GM21390 (cell line): ENCODE results near the gene KCNE4.
A peak's percentile ranks its signal among the peaks of the same experiment; 100 is the strongest.

Experiments used
- ATAC-seq: cut with Tn5 transposase; IDR thresholded peaks from one replicate; pipeline ENCODE4 v1.9.1; 2021; ENCODE audit not compliant: unreplicated experiment

KCNE4 gene

DNA sequence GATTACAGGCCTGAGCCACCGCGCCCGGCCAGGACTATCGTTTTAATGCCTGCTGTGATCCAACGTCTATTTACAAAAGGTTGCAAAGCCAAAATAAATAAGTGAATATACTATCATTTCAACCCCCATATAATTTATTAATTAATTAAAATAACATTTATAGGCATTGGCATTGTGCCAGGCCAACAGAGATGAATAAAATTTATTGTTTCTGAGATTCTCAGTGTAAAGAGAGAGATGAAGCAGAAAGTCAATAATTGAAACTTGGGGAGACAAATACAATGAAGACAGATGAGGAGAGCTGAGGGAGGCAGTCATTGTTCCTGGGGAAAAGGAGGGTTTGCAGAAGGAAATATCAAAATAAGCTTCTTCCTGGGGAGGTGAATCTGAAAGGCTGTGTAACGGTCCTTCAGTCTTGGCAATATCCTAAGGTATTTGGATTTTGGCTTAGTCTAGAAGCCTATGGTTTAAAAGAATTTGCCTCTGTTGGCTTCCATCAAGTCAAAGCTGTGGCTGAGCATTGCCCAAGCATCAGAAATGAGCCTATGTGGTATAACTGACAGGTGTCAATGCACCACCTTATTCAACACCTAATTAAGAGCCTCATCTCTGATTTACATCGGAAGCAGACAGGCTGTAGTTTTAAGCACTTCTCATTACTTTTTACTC is 31.5 kb downstream of the KCNE4 start:
- no peak for ATAC-seq

DNA sequence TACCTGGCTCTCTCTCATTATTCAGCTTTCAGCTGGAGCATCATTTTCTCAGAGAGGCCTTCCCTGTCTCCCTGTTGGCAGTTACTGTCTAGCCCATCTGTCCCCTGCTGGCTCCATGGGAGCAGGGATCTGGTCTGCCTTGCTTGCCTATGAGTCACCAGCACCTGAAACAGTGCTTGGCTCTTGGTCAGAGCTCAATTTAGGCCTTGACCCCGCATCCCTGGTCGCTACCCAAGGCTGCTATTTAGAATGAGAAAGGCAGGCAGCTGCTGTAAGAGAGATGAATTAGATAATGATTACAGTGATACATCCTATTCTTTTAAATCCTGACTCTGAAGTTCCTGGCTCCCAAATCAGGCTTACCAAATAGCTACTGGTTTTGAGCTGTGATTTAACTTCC is 32.9 kb downstream of the KCNE4 start:
- ATAC-seq = no peak

GRCh38 chr2:223086370-223086981 is 34.5 kb downstream of the KCNE4 start:
- ATAC-seq = no peak

- ATAC-seq = no peak
These were observed 35.5 kb downstream of the KCNE4 start for GRCh38 chr2:223087466-223087865.

DNA sequence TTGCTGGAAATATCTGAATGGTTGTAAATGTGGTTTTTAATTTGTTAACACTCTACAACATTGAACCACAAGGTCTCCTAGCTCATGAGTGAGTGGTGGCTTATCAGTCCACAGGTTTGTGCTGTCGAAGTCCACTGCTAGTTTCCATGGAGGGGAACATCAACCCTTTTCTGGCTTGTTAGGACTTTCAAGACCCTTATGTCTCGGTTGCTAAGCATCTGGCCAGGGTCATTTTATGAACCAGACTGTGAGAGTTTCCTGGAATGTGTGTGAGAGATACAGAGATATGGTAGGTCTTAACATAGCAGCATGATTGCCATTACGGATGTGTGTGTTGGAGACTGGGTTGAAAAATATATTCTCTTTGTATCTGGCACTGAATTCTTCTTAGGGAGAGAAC is 36.9 kb downstream of the KCNE4 start:
- ATAC-seq = no peak

DNA sequence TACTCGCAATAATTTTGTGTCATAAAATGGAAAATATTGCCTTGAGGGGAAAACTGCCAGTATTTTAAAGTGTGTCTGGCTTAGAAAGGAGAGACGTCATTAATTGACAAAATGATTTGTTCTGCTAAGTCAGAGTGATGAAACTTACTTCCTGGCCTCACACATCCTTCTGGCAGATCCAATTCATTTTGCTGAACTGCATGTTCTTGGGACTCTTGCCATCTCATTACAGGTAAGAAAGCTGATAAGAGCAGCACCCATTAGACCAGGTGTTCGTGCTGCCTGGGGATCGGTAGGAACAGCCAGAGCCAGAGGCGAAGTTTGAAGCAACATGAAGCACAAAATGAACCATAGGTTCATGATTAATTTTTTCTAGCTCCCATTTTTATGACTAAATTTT is 38.0 kb downstream of the KCNE4 start:
- ATAC-seq = no peak

DNA sequence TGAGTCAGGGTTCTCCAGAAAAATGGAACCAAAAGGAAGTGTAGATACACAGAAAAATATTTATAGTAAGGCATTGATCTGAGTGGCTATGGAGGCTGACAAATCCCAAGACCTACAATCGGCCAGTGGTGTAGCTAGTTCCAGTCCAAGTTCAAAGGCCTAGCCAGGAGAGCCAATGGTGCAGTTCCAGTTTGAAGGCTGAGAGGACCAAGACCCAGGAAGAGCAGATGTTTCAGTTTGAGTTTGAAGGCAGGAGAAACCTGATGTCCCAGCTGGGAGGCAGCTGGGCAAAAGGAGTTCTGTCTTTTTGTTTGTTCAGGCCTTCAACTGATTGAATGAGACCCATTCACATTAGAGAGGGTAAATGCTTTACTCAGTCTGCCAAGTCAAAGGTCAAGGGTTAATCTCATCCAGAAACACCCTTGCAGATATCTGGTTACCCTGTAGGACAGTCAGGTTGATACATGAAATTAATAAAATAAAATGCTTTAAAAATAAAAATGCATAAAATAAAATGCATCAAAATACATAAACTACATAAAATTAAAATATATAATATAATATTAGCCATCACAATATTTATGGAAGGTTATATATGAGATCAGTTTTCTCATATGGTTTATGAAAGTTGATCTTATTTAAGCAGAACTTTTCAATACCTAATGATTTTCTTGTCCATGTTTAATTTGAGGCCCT is 38.7 kb downstream of the KCNE4 start:
- no peak for ATAC-seq

GRCh38 chr2:223092667-223093066 is 40.7 kb downstream of the KCNE4 start:
- ATAC-seq = no peak

DNA sequence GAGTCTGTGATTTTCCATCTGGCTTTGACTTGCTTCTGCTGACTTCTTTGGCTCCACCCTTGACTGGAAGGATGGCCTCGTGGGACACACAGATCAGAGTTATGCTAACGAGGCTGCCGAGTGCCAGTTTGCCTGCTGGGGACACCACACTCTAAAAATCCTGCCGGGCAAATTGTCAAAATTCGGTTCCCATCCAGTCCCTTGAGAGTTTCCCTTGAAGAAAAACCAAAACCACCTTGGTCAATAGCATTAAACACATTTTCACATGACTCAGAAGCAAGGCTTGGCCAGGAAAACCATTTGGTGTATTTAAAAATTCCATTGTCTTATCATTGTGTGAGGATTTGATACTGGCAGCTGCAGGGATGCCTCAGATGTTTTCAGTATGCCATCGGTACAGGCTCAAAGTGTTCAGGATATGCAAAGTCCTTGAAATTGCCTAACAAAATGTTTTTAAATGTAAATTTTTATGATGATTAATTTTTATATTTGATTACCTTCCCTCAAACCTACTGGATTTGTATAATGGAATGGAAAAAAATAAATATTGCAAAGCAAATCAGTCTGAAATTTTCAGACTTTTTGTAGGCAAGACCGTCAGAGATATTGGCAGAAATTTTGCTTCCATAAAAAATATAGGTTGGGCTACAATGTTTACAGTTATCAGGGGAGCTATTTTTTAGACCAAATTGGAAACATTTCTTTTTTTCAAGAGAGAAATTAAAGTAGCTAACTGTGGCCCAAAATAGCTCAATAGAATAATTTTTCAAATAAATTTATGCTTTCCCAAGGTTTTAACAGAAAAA is 41.6 kb downstream of the KCNE4 start:
- ATAC-seq = no peak

DNA sequence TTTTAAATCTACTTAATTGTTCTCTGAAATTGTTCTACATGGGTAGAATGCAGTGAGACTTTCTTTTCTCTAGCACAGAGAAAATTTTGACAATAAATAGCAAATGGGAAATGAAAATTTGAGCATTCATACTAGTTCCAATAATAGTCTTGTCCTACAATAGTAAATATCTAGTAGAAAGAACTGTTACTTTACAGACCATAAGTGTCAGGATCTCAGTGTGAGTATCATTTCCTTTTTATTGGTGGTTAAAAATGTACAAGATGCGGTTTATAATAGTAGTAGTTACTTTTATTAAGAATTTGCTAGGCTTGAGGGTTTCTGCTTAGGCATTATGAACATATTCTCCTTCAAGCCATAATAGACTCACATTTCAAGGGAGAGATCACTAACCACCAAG is 43.2 kb downstream of the KCNE4 start:
- ATAC-seq = peak; percentile 48

- ATAC-seq = no peak
These were observed 44.4 kb downstream of the KCNE4 start for GRCh38 chr2:223096235-223096970.

GRCh38 chr2:223097888-223098383 is 45.9 kb downstream of the KCNE4 start:
- no peak for ATAC-seq

DNA sequence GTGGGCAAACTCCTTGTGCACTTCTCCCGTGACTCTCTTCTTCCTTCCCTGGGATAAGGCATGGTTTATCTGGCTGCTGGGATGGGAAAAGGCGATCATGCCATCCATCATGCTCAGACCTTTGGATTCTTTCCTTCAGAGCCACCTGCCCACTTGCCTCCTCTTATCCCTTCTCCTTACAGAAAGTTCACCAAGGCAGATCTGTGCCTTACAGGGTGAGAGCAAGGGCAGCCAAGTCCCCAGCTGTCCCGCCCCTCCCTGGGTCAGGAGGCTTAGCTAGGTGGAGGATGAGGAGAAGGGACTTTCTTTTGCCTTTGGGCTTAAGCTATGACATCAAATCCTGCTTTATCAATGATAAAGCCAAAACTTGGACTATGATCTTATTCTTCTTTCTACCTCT is 47.6 kb downstream of the KCNE4 start:
- no peak for ATAC-seq

GRCh38 chr2:223100061-223100511 is 48.1 kb downstream of the KCNE4 start:
- ATAC-seq = no peak

DNA sequence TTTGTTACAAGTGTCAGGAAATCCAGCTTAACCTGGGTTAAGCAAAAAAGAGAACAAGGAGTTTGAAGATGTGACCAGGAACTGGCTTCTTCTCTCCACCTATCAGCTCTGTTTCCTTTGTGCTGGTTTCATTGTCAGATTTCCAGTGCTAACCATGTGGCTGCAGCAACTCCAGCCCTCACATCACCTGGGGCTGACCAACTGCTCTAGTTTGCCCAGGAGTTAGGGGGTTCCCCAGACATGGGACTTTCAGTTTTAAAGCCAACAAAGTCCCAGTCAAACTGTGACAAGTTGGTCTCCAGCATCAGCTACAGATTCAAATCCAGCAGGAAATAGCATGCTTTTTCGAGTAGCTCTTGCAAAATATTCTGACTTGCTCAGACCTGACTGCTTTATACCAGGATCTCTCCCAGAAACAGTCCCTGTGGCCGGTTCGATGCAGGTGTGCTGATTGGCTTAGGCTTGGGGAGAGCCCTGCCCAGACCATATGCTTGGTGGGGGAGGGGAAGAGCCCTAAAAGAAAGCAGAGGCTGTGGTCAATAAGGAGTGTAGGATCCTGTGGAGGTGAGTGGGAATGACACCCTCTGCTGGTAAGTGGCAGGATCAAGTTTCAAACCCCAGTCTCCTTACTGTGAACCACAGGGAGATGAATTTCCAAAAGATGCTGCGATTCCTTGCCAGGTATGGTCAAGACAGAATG is 49.5 kb downstream of the KCNE4 start:
- ATAC-seq = peak; percentile 82

- ATAC-seq = no peak
These were observed 50.0 kb downstream of the KCNE4 start for GRCh38 chr2:223102040-223102400.

DNA sequence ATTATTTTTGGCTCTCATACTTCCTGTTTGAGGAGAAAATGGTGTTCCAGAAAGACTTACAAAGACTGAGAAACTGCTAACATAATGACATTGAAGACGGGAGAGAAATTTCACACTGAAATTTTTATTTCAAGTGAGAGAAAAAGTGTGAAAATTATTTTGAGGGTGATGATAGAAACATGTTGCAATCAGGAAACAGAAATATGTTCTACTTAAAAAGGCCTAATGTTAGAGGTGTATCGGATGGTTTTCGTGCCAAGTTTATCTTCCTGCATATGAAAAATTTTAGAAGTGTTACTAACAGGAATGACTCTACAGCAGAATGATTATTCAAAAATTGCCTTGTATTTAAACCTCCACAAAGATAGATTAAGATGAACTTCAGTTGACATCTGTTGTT is 50.5 kb downstream of the KCNE4 start:
- no peak for ATAC-seq

DNA sequence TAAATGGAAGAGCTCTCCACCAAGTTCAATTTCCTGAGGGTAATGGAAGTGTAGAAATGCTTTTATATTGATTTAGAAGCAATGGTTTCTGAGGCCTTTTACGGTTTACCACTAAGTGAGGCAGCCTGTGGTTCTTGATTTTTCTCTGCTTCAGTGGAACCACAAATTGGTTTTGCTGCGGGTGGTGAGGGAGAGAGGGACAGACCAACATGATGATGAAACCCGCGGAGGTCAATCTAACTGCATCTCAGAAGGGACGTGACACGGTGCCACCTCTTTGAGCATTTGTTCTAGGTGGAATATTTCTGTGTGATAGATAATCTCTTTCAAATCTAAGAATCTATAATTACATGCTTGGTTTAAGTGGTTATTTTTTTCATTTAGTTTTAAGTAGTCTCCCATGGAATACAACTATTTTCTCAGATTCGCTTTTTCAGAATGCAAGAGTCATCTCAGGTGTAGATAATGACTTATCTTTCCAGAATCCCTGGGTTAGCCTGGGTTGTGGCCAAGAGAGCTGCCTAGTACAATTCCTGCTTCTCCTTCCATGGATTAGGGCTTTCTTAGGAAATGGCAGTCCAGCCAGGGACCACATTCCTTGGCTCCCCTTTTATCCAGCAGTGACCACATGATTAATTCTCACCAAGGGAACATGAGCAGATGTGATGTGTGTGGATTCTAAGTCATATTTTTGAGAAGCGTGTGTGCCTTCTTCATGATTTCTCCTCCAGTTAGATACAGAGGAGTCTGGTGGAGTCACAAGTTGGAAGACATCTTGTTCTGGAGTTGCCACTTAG is 52.5 kb downstream of the KCNE4 start:
- ATAC-seq = no peak
